ENCODE results near the gene APOBR. TPM values are rescaled to one million over a fixed set of nuclear protein-coding genes. Genes with fewer than 3 reads are reported as not detected.
"Not testable (repeated sequence)": the region's sequence is repeated elsewhere in the genome, so short reads cannot be mapped to it uniquely, and the experiment has no call there.

APOBR gene
- total RNA-seq, result 3.6 TPM

- no peaks in the 10 kb centered on the region for H3K27me3 ChIP-seq (ENCODE audit: insufficient read depth, low read length)
- peak within 1 kb of the TSS; percentile 48 for H3K4me3 ChIP-seq (ENCODE audit: low read length)
- no peaks in the 10 kb centered on the region for H3K9me3 ChIP-seq (ENCODE audit: low read depth, low read length)
- peaks cover 73% of the 10 kb centered on the region for H3K4me1 ChIP-seq (ENCODE audit: insufficient read depth, low read length)
Observed at GRCh38 chr16:28494121-28494851, at the start of gene APOBR. APOBR (plus strand) TSS chr16:28494643; CDS start chr16:28494682, 39 bp downstream.

- not testable (repeated sequence) for H3K27me3 ChIP-seq (ENCODE audit: insufficient read depth, low read length); H3K9me3 ChIP-seq (ENCODE audit: low read depth, low read length); H3K4me1 ChIP-seq (ENCODE audit: insufficient read depth, low read length); H3K4me3 ChIP-seq (ENCODE audit: low read length)
Observed at GRCh38 chr16:28446388-28446787, 48.1 kb upstream of the APOBR start.

GRCh38 chr16:28447081-28447480 lies 47.4 kb upstream of the APOBR start:
- H3K4me1 ChIP-seq (ENCODE audit: insufficient read depth, low read length); H3K9me3 ChIP-seq (ENCODE audit: low read depth, low read length); H3K4me3 ChIP-seq (ENCODE audit: low read length); H3K27me3 ChIP-seq (ENCODE audit: insufficient read depth, low read length): not testable (repeated sequence)

GRCh38 chr16:28473714-28474265 lies 20.7 kb upstream of the APOBR start:
- no peaks in the 10 kb centered on the region for H3K27me3 ChIP-seq (ENCODE audit: insufficient read depth, low read length)
- H3K4me1 ChIP-seq (ENCODE audit: insufficient read depth, low read length), result no peaks in the 10 kb centered on the region
- no peaks in the 10 kb centered on the region for H3K9me3 ChIP-seq (ENCODE audit: low read depth, low read length)
- H3K4me3 ChIP-seq (ENCODE audit: low read length), result no peak overlapping the region

- no peaks in the 10 kb centered on the region for H3K27me3 ChIP-seq (ENCODE audit: insufficient read depth, low read length)
- H3K4me3 ChIP-seq (ENCODE audit: low read length), result no peak overlapping the region
- no peaks in the 10 kb centered on the region for H3K4me1 ChIP-seq (ENCODE audit: insufficient read depth, low read length)
- no peaks in the 10 kb centered on the region for H3K9me3 ChIP-seq (ENCODE audit: low read depth, low read length)
Observed at GRCh38 chr16:28475221-28475620, 19.2 kb upstream of the APOBR start.

- no peaks in the 10 kb centered on the region for H3K4me1 ChIP-seq (ENCODE audit: insufficient read depth, low read length)
- H3K9me3 ChIP-seq (ENCODE audit: low read depth, low read length), result no peaks in the 10 kb centered on the region
- no peak overlapping the region for H3K4me3 ChIP-seq (ENCODE audit: low read length)
- H3K27me3 ChIP-seq (ENCODE audit: insufficient read depth, low read length), result no peaks in the 10 kb centered on the region
Observed at GRCh38 chr16:28477311-28477920, 17.0 kb upstream of the APOBR start.

GRCh38 chr16:28478506-28479180 lies 15.8 kb upstream of the APOBR start:
- Histone ChIP-seq H3K27me3 (ENCODE audit: insufficient read depth, low read length) (no peaks in the 10 kb centered on the region), H3K9me3 (ENCODE audit: low read depth, low read length) (no peaks in the 10 kb centered on the region), H3K4me3 (ENCODE audit: low read length) (no peak overlapping the region), H3K4me1 (ENCODE audit: insufficient read depth, low read length) (no peaks in the 10 kb centered on the region)

- no peak overlapping the region for H3K4me3 ChIP-seq (ENCODE audit: low read length)
- H3K27me3 ChIP-seq (ENCODE audit: insufficient read depth, low read length), result no peaks in the 10 kb centered on the region
- H3K9me3 ChIP-seq (ENCODE audit: low read depth, low read length), result no peaks in the 10 kb centered on the region
Observed at GRCh38 chr16:28482026-28482425, 12.4 kb upstream of the APOBR start.

GRCh38 chr16:28483361-28483760 lies 11.1 kb upstream of the APOBR start:
- not testable (repeated sequence) for H3K9me3 ChIP-seq (ENCODE audit: low read depth, low read length); H3K4me3 ChIP-seq (ENCODE audit: low read length); H3K4me1 ChIP-seq (ENCODE audit: insufficient read depth, low read length); H3K27me3 ChIP-seq (ENCODE audit: insufficient read depth, low read length)

More at GRCh38 chr16:28482026-28482425, 12.4 kb upstream of the APOBR start:
- no peaks in the 10 kb centered on the region for H3K4me1 ChIP-seq (ENCODE audit: insufficient read depth, low read length)

GRCh38 chr16:28486266-28486665 lies 8.2 kb upstream of the APOBR start:
- Histone ChIP-seq H3K4me3 (ENCODE audit: low read length) (no peak overlapping the region), H3K9me3 (ENCODE audit: low read depth, low read length) (no peaks in the 10 kb centered on the region), H3K4me1 (ENCODE audit: insufficient read depth, low read length) (peaks cover 25% of the 10 kb centered on the region), H3K27me3 (ENCODE audit: insufficient read depth, low read length) (no peaks in the 10 kb centered on the region)

GRCh38 chr16:28491230-28491969 lies 3.0 kb upstream of the APOBR start:
- peak overlapping the region; percentile 96 for H3K4me3 ChIP-seq (ENCODE audit: low read length)
- no peaks in the 10 kb centered on the region for H3K27me3 ChIP-seq (ENCODE audit: insufficient read depth, low read length)
- peaks cover 67% of the 10 kb centered on the region for H3K4me1 ChIP-seq (ENCODE audit: insufficient read depth, low read length)
- H3K9me3 ChIP-seq (ENCODE audit: low read depth, low read length), result no peaks in the 10 kb centered on the region

- Histone ChIP-seq H3K27me3 (ENCODE audit: insufficient read depth, low read length) (no peaks in the 10 kb centered on the region), H3K4me3 (ENCODE audit: low read length) (peak within 1 kb of the TSS; percentile 96), H3K9me3 (ENCODE audit: low read depth, low read length) (no peaks in the 10 kb centered on the region), H3K4me1 (ENCODE audit: insufficient read depth, low read length) (peaks cover 74% of the 10 kb centered on the region)
Observed at GRCh38 chr16:28491970-28492474, 2.4 kb upstream of the APOBR start, which contains the start of gene CLN3. CLN3 (minus strand) TSS chr16:28492074; CDS start chr16:28491759, 315 bp downstream.

GRCh38 chr16:28492511-28492910 lies 1.9 kb upstream of the APOBR start:
- Histone ChIP-seq H3K9me3 (ENCODE audit: low read depth, low read length) (no peaks in the 10 kb centered on the region), H3K4me1 (ENCODE audit: insufficient read depth, low read length) (peaks cover 79% of the 10 kb centered on the region), H3K27me3 (ENCODE audit: insufficient read depth, low read length) (no peaks in the 10 kb centered on the region), H3K4me3 (ENCODE audit: low read length) (peak overlapping the region; percentile 96)

- Histone ChIP-seq H3K27me3 (ENCODE audit: insufficient read depth, low read length) (no peaks in the 10 kb centered on the region), H3K4me1 (ENCODE audit: insufficient read depth, low read length) (peaks cover 64% of the 10 kb centered on the region), H3K4me3 (ENCODE audit: low read length) (peak overlapping the region; percentile 48), H3K9me3 (ENCODE audit: low read depth, low read length) (no peaks in the 10 kb centered on the region)
Observed at GRCh38 chr16:28495098-28495793, 803 bp downstream of the APOBR start.

Measured in mononuclear cell (primary cell).